VCaP (cell line): ENCODE data around the gene SLC35E2B.

Experiments used
- H3K27ac ChIP-seq: fragments of 450-650 bp; 2 replicates; pipeline ENCODE4 v1.5.1; 2017
- TF ChIP-seq, protein P1 (sequence below): fragments of 450-650 bp; conservative IDR thresholded peaks from 2 replicates; pipeline ENCODE4 v1.5.1; 2017; ENCODE audit warnings: mild to moderate bottlenecking, moderate library complexity

Gene SLC35E2B

DNA sequence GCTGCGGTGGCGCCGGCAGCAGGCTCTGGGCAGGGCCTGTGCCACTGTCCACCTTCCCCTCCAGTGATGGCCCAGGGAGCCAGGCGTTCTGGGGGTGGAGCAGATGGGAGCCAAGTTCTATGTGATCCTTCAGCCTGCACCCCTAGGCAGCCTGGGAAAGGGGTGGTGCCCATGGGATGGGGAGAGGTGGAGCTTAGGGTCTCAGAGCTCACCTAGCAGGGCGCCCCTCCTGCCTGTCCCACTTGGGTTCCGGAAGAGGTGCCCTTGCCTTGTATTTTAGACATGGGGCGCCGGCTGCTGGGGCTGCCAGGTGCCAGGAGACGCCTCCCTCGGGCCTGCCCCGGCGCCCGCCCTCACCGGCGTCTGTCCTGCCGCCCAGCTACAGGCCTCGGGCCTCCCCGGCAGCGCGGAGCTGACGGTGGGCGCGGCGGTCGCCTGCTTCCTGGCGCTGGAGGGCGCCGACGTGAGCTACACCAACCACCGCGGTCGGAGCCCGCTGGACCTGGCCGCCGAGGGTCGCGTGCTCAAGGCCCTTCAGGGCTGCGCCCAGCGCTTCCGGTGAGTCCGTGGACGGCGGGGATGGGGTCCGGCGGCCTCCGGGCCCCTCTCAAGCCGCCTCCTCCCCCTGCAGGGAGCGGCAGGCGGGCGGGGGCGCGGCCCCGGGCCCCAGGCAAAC lies 63.7 kb downstream of the SLC35E2B start:
- TF ChIP-seq, protein P1, sequence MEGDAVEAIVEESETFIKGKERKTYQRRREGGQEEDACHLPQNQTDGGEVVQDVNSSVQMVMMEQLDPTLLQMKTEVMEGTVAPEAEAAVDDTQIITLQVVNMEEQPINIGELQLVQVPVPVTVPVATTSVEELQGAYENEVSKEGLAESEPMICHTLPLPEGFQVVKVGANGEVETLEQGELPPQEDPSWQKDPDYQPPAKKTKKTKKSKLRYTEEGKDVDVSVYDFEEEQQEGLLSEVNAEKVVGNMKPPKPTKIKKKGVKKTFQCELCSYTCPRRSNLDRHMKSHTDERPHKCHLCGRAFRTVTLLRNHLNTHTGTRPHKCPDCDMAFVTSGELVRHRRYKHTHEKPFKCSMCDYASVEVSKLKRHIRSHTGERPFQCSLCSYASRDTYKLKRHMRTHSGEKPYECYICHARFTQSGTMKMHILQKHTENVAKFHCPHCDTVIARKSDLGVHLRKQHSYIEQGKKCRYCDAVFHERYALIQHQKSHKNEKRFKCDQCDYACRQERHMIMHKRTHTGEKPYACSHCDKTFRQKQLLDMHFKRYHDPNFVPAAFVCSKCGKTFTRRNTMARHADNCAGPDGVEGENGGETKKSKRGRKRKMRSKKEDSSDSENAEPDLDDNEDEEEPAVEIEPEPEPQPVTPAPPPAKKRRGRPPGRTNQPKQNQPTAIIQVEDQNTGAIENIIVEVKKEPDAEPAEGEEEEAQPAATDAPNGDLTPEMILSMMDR: no peak
- no peak overlapping the region for H3K27ac ChIP-seq

DNA sequence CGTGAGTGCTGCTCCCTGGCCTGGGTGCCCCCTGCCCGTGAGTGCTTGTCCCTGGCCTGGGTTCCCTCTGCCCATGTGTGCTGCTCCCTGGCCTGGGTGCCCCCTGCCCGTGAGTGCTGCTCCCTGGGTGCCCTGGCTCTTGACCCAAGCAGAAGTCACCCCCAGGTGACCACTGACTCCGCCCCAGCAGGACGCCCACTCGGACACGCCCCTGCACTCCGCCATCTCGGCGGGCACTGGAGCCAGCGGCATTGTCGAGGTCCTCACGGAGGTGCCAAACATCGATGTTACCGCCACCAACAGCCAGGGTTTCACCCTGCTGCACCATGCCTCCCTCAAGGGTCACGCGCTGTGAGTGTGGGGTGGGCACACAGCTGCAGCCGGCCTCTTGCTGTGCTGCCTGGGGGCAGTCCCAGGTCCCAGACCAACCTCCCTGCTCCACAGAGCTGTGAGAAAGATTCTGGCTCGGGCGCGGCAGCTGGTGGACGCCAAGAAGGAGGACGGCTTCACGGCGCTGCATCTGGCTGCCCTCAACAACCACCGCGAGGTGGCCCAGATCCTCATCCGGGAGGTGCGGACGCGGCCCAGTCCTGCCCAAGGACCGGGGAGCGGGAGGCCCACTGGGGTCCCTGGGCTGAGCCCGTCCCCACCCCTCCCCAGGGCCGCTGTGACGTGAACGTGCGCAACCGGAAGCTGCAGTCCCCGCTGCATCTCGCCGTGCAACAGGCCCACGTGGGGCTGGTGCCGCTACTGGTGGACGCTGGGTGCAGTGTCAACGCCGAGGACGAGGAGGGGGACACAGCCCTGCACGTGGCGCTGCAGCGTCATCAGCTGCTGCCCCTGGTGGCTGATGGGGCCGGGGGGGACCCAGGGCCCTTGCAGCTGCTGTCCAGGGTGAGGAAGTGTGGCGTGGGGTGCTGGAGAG lies 64.5 kb downstream of the SLC35E2B start:
- no peak overlapping the region for H3K27ac ChIP-seq
- TF ChIP-seq, protein P1: no peak

DNA sequence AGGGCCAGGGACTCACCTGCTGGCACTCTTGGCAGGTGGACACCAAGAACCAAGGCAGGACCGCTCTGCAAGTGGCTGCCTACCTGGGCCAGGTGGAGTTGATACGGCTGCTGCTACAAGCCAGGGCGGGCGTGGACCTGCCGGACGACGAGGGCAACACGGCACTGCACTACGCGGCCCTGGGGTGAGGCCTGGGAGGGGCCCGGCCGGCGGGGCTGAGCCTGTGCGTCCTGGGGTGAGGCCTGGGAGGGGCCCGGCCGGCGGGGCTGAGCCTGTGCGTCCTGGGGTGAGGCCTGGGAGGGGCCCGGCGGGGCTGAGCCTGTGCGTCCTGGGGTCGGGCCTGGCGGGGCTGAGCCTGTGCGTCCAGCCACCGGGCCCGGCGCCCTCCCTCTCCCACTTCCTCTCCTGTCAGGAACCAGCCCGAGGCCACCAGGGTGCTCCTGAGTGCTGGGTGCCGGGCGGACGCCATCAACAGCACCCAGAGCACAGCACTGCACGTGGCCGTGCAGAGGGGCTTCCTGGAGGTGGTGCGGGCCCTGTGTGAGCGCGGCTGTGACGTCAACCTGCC lies 65.2 kb downstream of the SLC35E2B start:
- H3K27ac ChIP-seq: no peak overlapping the region
- TF ChIP-seq, protein P1: no peak

DNA sequence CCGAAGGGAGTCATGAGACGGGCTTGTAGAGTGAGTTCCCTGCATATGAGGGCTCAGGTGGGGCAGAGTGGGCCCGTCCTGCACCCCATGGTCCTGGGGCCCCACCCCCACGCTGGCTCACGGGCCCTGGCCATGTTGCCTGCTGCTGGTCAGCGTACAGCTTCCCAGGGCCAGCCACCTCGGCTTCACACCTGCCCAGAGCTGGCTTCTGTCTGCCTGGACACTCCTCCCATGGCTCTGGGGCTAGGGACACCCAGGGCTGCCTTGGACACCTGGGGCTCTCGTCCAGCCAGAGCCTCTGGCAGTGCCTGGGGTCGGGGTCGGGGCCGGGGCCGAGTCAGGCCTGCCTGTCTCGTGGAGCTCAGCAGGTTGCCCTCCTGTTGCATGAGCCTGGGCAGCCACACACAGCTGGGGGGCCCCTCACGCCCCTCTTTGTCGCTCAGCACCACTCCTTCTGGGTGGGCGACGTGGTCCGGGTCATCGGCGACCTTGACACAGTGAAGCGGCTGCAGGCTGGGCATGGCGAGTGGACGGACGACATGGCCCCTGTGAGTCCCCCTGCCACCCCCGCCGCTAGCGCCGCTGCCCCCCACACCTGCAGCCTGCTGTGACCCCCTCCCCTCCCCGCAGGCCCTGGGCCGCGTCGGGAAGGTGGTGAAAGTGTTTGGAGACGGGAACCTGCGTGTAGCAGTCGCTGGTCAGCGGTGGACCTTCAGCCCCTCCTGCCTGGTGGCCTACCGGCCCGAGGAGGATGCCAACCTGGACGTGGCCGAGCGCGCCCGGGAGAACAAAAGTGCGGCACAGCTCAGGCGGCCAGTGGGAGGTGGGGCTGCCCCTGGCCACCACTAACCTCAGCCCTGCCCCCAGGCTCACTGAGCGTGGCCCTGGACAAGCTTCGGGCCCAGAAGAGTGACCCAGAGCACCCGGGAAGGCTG lies 66.1 kb downstream of the SLC35E2B start:
- H3K27ac ChIP-seq: no peak overlapping the region
- TF ChIP-seq, protein P1: no peak

DNA sequence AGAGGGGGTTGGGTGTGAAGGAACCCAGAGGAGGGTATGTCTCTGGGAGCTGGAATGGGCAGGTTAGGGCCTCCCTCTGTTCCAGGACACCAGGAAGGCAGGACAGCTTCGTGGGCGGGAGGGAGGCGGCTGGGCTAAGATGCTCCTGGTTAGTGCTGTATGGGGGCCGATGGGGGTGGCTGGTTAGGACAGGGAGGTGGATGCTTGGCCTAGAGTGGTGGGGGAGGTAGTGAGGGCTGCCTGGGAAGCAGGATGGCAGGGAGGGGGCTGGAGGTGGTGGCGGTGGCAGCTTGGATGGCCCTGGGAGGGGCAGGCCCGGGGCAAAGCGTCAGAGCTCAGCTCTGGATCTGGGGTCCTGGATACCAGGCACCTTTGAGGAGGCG lies 66.8 kb downstream of the SLC35E2B start:
- H3K27ac ChIP-seq: no peak overlapping the region
- TF ChIP-seq, protein P1: no peak

DNA sequence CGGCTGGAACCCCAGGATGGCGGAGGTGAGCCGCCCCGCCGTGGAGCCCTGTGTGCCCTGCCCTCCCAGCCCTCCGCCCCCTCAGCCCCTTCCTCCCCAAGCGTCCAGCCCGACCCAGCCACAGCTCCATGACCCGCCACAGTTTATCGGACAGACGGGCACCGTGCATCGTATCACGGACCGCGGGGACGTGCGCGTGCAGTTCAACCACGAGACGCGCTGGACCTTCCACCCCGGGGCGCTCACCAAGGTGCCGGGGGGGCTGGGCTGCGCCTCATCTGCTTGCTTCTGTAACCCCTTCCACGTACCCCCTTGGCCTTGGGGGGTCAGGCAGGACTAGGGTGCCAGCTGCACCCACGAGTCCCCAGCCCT lies 67.2 kb downstream of the SLC35E2B start:
- TF ChIP-seq, protein P1: no peak
- H3K27ac ChIP-seq: no peak overlapping the region
